Calu3 (cell line): ENCODE data around the gene FZD7. TPM values are rescaled to one million over a fixed set of nuclear protein-coding genes. Genes with fewer than 3 reads are reported as not detected.

Experiments used
- BruUV-seq: library from RNA; stranded (reverse); fragments of 400-500 nt; replicated peaks from 2 replicates; lab custom pipeline; 2021; lab: Mats Ljungman, UMichigan
- CTCF ChIA-PET: fragments of 300-600 bp; sonication (Branson Sonifier 250); formaldehyde crosslinking; loops from one replicate; lab custom pipeline; 2022; ENCODE audit warnings: antibody characterized with exemption; lab: Charles Lee
- DNase-seq: peaks from one replicate; pipeline ENCODE4 v3.0.0; 2022
- H3K27ac Mint-ChIP-seq: one replicate; pipeline ENCODE4 v1.8.0; 2022; ENCODE audit warnings: mixed read lengths; ENCODE audit not compliant: unreplicated experiment
- H3K27me3 Mint-ChIP-seq: one replicate; pipeline ENCODE4 v1.8.0; 2022; ENCODE audit warnings: mixed read lengths; ENCODE audit not compliant: unreplicated experiment
- H3K36me3 Mint-ChIP-seq: one replicate; pipeline ENCODE4 v1.8.0; 2022; ENCODE audit warnings: mild to moderate bottlenecking, moderate library complexity, mixed read lengths; ENCODE audit not compliant: insufficient read depth, unreplicated experiment
- H3K4me1 Mint-ChIP-seq: one replicate; pipeline ENCODE4 v1.8.0; 2022; ENCODE audit warnings: mild to moderate bottlenecking, low read depth, mixed read lengths; ENCODE audit not compliant: unreplicated experiment
- H3K4me3 Mint-ChIP-seq: one replicate; pipeline ENCODE4 v1.8.0; 2022; ENCODE audit warnings: mild to moderate bottlenecking, low read depth, moderate library complexity, mixed read lengths; ENCODE audit not compliant: unreplicated experiment
- H3K9me3 Mint-ChIP-seq: one replicate; pipeline ENCODE4 v1.8.0; 2022; ENCODE audit warnings: low read depth, mixed read lengths; ENCODE audit not compliant: unreplicated experiment
- intact Hi-C: fragments of 100-400 bp; cut with micrococcal nuclease; formaldehyde crosslinking; loops from one replicate; pipeline ENCODE4 v1.10.0; 2022; ENCODE audit not compliant: unreplicated experiment
- total RNA-seq: library from RNA; stranded (reverse); gene quantifications from 2 replicates; pipeline ENCODE4 v1.2.3, GENCODE V29; 2022
- TF ChIP-seq, protein P1 (sequence below): fragments of 200-600 bp; IDR thresholded peaks from one replicate; pipeline ENCODE4 v1.8.0; 2022; ENCODE audit warnings: antibody characterized with exemption; ENCODE audit not compliant: unreplicated experiment

Gene FZD7
- total RNA-seq, 1 experiment from 2014 or later, result 17.7 TPM

DNA sequence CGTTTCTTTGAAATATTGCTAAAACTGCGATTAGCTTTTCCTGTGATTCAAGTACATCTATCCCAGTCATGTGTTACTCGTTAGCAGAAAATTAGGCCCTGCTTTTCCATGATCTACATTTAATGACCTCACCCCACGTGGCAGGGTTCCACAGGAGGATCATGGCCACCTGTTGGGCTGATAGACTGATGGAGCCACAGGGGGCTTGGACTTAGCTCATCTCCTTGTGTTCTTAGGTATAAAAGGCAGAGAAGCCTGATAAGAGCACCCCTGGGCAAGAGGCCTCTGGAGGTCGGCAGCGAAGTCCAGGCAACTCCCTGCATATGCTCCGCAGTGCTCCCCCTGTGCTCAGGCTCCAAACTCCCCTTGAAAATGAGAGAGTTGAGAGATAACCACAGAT lies 12.9 kb downstream of the FZD7 start:
- no peaks in the 10 kb centered on the region for H3K9me3 Mint-ChIP-seq
- H3K27me3 Mint-ChIP-seq, result peaks cover 15% of the 10 kb centered on the region
- no peak overlapping the region for H3K4me3 Mint-ChIP-seq
- H3K4me1 Mint-ChIP-seq, result no peaks in the 10 kb centered on the region
- H3K27ac Mint-ChIP-seq, result no peak overlapping the region
- no TSS peak for BruUV-seq
- H3K36me3 Mint-ChIP-seq, result no peaks in the 10 kb centered on the region
- intact Hi-C loops, result no loop called here
- CTCF ChIA-PET, result no interaction called here
- DNase-seq, result no peak
- TF ChIP-seq, protein P1, sequence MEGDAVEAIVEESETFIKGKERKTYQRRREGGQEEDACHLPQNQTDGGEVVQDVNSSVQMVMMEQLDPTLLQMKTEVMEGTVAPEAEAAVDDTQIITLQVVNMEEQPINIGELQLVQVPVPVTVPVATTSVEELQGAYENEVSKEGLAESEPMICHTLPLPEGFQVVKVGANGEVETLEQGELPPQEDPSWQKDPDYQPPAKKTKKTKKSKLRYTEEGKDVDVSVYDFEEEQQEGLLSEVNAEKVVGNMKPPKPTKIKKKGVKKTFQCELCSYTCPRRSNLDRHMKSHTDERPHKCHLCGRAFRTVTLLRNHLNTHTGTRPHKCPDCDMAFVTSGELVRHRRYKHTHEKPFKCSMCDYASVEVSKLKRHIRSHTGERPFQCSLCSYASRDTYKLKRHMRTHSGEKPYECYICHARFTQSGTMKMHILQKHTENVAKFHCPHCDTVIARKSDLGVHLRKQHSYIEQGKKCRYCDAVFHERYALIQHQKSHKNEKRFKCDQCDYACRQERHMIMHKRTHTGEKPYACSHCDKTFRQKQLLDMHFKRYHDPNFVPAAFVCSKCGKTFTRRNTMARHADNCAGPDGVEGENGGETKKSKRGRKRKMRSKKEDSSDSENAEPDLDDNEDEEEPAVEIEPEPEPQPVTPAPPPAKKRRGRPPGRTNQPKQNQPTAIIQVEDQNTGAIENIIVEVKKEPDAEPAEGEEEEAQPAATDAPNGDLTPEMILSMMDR, result no peak

DNA sequence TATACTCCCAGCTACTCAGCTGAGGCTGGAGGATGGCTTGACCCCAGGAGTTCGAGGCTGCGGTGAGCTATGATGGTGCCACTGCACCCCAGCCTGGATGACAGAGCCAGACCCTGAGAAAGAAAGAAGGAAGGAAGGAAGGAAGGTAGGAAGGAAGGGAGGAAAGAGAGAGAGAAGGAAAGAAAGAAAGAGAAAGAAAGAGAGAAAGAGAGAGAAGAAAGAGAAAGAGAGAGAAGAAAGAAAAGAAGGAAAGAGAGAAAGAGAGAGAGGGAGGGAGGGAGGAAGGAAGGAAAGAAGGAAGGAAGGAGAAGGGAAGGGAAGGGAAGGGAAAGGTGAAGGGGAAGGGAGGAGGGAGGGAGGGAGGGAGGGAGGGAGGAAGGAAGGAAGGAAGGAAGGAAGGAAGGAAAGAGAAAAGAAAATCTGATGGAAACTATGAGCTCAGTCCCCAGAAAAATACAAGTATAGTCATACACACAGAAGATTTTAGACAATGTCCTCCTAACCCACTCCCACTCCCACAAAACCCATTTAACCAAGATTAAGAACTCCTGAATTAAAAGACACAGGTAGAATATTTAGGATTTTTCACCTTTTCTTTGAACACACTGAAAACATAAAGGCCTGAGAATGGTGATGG lies 15.6 kb downstream of the FZD7 start:
- CTCF ChIA-PET, result interaction anchor here (0.6 kb wide), 1 partner anchor 237 kb away, joined by 4 read pairs; no protein-coding TSS in a partner anchor
- intact Hi-C loops, result no loop called here
- H3K4me1 Mint-ChIP-seq, result peaks cover 4% of the 10 kb centered on the region
- TF ChIP-seq, protein P1, result no peak
- no peak overlapping the region for H3K4me3 Mint-ChIP-seq
- H3K9me3 Mint-ChIP-seq, result no peaks in the 10 kb centered on the region
- no peaks in the 10 kb centered on the region for H3K36me3 Mint-ChIP-seq
- DNase-seq, result no peak
- H3K27me3 Mint-ChIP-seq, result peaks cover 29% of the 10 kb centered on the region
- no TSS peak for BruUV-seq
- no peak overlapping the region for H3K27ac Mint-ChIP-seq

GRCh38 chr2:202049840-202050239 lies 16.2 kb downstream of the FZD7 start:
- no peak overlapping the region for H3K27ac Mint-ChIP-seq
- TF ChIP-seq, protein P1, result no peak
- H3K4me3 Mint-ChIP-seq, result no peak overlapping the region
- no peaks in the 10 kb centered on the region for H3K36me3 Mint-ChIP-seq
- BruUV-seq, result no TSS peak
- intact Hi-C loops, result no loop called here
- DNase-seq, result no peak
- H3K4me1 Mint-ChIP-seq, result peaks cover 6% of the 10 kb centered on the region
- peaks cover 35% of the 10 kb centered on the region for H3K27me3 Mint-ChIP-seq
- CTCF ChIA-PET, result no interaction called here
- H3K9me3 Mint-ChIP-seq, result no peaks in the 10 kb centered on the region

DNA sequence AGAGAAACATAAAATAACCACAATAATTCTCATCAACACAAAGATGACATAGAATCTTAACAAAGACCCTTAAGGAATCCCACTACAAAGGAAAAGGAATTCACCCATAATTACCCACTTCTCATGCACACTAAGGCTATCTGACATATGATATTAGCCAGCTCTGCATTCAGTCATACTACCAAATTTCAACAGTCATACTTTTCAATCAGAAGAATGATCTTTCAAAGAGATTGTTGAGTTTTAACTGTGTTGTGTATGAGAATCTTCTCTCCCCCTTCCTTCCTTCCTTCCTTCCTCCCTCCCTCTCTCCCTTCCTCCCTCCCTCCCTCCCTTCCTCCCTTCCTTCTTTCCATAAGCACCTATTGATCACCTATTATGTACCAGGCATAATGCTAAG lies 17.0 kb downstream of the FZD7 start:
- DNase-seq, result no peak
- Mint-ChIP-seq H3K4me3 (no peak overlapping the region), H3K9me3 (no peaks in the 10 kb centered on the region), H3K27ac (no peak overlapping the region), H3K4me1 (peaks cover 6% of the 10 kb centered on the region), H3K27me3 (peaks cover 35% of the 10 kb centered on the region), H3K36me3 (no peaks in the 10 kb centered on the region)
- CTCF ChIA-PET, result no interaction called here
- intact Hi-C loops, result no loop called here
- no TSS peak for BruUV-seq
- TF ChIP-seq, protein P1, result no peak
